ENCODE measurements around the gene ZNF445.

ZNF445 gene

DNA sequence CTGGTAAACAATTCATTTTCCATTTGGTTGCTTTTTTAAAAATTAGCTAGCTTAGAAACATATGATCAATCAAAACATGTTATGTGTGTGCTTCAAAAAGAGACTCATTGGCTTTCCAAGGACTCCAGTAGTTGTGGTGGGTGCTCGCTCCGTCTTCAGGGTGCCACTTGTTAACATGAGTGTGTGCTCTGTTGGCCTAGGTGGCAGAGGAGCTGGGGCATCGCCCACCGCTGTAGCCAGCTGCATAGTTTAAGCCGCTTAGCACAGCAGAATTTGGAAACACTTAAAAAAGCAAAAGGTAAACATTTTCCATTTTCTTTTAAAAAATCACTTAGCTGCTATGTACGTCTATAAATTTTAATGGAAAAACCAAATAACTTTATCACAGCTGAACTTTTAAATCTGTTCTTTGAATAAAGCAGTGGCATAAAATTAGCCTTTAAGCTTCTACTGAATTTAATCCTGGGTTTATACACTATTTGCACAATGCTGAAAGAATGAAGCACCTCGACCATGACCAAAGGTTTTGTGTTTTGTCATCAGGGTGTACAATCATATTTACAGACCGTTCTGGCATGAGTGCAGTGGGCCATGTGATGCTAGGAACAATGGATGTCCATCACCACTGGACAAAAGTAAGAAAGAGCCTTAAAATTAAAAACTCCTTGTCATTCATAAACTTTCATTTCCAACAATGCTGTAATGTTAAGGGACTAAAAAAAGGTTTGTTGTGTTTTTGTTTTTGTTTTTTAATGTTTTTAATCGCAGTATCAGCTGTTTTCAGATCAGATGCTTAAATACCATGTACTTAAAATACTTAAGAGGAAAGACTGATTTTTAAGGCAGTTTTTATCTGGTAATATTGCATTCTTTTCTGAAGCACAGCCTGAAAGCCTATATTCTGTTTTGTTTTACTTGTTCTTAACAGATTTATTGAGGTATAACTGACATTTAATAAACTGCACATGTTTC lies 81.0 kb downstream of the ZNF445 start:
- no peak for DNase-seq
- Mint-ChIP-seq H3K27ac (no peak overlapping the region), H3K27me3 (ENCODE audit: low read depth, poor library complexity) (no peaks in the 10 kb centered on the region), H3K4me3 (no peak overlapping the region), H3K36me3 (ENCODE audit: low read depth) (peaks cover 40% of the 10 kb centered on the region), H3K9me3 (no peaks in the 10 kb centered on the region), H3K4me1 (peaks cover 5% of the 10 kb centered on the region)
- TF ChIP-seq, protein P1, sequence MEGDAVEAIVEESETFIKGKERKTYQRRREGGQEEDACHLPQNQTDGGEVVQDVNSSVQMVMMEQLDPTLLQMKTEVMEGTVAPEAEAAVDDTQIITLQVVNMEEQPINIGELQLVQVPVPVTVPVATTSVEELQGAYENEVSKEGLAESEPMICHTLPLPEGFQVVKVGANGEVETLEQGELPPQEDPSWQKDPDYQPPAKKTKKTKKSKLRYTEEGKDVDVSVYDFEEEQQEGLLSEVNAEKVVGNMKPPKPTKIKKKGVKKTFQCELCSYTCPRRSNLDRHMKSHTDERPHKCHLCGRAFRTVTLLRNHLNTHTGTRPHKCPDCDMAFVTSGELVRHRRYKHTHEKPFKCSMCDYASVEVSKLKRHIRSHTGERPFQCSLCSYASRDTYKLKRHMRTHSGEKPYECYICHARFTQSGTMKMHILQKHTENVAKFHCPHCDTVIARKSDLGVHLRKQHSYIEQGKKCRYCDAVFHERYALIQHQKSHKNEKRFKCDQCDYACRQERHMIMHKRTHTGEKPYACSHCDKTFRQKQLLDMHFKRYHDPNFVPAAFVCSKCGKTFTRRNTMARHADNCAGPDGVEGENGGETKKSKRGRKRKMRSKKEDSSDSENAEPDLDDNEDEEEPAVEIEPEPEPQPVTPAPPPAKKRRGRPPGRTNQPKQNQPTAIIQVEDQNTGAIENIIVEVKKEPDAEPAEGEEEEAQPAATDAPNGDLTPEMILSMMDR (IDR thresholded peaks at IDR 0.05) = no peak

DNA sequence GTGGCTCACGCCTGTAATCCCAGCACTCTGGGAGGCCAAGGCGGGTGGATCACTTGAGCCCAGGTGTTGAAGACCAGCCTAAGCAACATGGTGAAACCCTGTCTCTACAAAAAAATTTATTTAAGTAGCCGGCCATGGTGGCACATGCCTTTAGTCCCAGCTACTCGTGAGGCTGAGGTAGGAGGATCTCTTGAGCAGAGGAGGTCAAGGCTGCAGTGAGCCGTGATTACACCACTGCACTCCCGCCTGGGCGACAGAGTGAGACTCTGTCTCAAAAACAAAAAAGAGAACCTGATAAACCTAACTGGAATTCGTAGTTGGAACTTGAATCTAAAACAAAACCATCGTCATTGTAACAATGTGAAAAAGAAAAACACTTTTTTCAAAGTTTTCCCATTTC lies 81.8 kb downstream of the ZNF445 start:
- H3K36me3 Mint-ChIP-seq (ENCODE audit: low read depth) = peaks cover 36% of the 10 kb centered on the region
- TF ChIP-seq, protein P1 (IDR thresholded peaks at IDR 0.05) = no peak
- no peaks in the 10 kb centered on the region for H3K9me3 Mint-ChIP-seq
- no peak overlapping the region for H3K4me3 Mint-ChIP-seq
- H3K27ac Mint-ChIP-seq = no peak overlapping the region
- H3K27me3 Mint-ChIP-seq (ENCODE audit: low read depth, poor library complexity) = no peaks in the 10 kb centered on the region
- H3K4me1 Mint-ChIP-seq = peaks cover under 1% of the 10 kb centered on the region
- no peak for DNase-seq

DNA sequence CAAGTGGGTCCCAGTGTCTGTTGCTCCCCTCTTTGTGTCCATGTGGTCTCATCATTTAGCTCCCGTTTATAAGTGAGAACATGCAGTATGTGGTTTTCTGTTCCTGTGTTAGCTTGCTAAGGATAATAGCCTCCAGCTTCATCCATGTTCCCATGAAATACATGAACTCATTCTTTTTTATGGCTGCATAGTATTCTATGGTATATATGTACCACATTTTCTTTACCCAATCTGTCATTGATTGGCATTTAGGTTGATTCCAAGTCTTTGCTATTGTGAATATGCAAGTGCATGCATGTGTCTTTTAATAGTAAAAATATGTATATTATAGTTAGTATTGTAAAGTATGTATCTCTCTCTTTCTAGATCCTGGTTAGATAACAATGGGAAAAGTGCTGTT lies 85.0 kb downstream of the ZNF445 start:
- Mint-ChIP-seq H3K27me3 (ENCODE audit: low read depth, poor library complexity) (no peaks in the 10 kb centered on the region), H3K36me3 (ENCODE audit: low read depth) (peaks cover 45% of the 10 kb centered on the region), H3K27ac (no peak overlapping the region), H3K4me1 (no peaks in the 10 kb centered on the region), H3K9me3 (peaks cover 3% of the 10 kb centered on the region), H3K4me3 (no peak overlapping the region)
- no peak for DNase-seq
- TF ChIP-seq, protein P1 (IDR thresholded peaks at IDR 0.05) = no peak

DNA sequence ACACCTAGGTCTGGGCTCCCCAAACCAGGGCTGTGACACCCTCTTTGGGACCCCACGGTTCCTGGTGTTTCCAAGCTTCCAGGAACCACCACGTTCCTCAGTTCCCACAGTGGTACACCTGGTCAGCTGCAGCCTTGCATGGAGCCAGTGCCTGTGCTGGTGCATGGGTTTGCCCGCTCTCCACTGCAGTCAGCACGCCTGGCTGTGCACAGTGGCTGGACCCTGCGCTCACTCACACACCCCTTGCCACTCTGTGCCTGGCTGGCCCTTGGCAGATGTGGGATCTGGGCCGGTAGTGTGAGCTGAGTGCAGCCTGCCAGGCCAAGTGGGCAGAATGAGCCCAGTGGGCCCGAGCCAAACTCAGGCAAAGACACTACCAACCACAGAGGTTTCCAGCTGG lies 90.1 kb downstream of the ZNF445 start:
- TF ChIP-seq, protein P1 (IDR thresholded peaks at IDR 0.05) = no peak
- no peak overlapping the region for H3K27ac Mint-ChIP-seq
- DNase-seq = no peak
- no peaks in the 10 kb centered on the region for H3K4me1 Mint-ChIP-seq
- H3K36me3 Mint-ChIP-seq (ENCODE audit: low read depth) = peaks cover 52% of the 10 kb centered on the region
- H3K27me3 Mint-ChIP-seq (ENCODE audit: low read depth, poor library complexity) = no peaks in the 10 kb centered on the region
- H3K9me3 Mint-ChIP-seq = peaks cover 19% of the 10 kb centered on the region
- no peak overlapping the region for H3K4me3 Mint-ChIP-seq
